CD4-positive, alpha-beta T cell (primary cell): ENCODE results near the gene LRRC75A. TPM values are rescaled to one million over a fixed set of nuclear protein-coding genes. Genes with fewer than 3 reads are reported as not detected.

ENCODE experiments used
- ATAC-seq: fragments of 200-7000 bp; cut with Tn5 transposase; one replicate; pipeline ENCODE4 v1.10.0; 2022; ENCODE audit warnings: mild to moderate bottlenecking; ENCODE audit not compliant: poor library complexity
- CTCF ChIA-PET: fragments of 350-600 bp; sonication (Branson Sonifier 250); formaldehyde crosslinking; loops from one replicate; lab custom pipeline; 2021; ENCODE audit warnings: antibody characterized with exemption, inconsistent platforms; lab: Charles Lee
- POLR2A ChIA-PET: fragments of 350-600 bp; sonication (Branson Sonifier 250); formaldehyde crosslinking; loops from one replicate; lab custom pipeline; 2021; ENCODE audit warnings: antibody characterized with exemption, inconsistent platforms; lab: Charles Lee
- DNase-seq, 14 experiments: peaks; one replicate each; pipeline ENCODE4 v3.0.0-alpha.2; 2013 to 2020; ENCODE audit warnings: mixed read lengths in 2 of 14
- H3K27ac ChIP-seq, 2 donors: one replicate each; pipeline versions ENCODE4 v1.5.1 to v1.7.0; 2013; ENCODE audit warnings: low read length in 2 of 2, low read depth in 1 of 2, mild to moderate bottlenecking in 1 of 2
- H3K27me3 ChIP-seq, 2 experiments: 1 replicate in 1 of 2; 2 replicates in 1 of 2; pipeline versions ENCODE4 v1.6.1 to v1.7.0; 2013; ENCODE audit warnings: low read length in 2 of 2, control low read depth in 1 of 2, mild to moderate bottlenecking in 1 of 2, moderate library complexity in 1 of 2; ENCODE audit not compliant: insufficient read depth in 2 of 2, control insufficient read depth in 1 of 2
- H3K36me3 ChIP-seq: one replicate; pipeline ENCODE4 v1.6.1; 2013; ENCODE audit warnings: low read length, control low read depth; ENCODE audit not compliant: insufficient read depth
- H3K4me1 ChIP-seq: one replicate; pipeline ENCODE4 v1.6.1; 2013; ENCODE audit warnings: low read length, control low read depth; ENCODE audit not compliant: insufficient read depth
- H3K4me3 ChIP-seq: one replicate; pipeline ENCODE4 v1.5.1; 2013; ENCODE audit warnings: mild to moderate bottlenecking, low read length, moderate library complexity
- H3K9me3 ChIP-seq, 2 experiments: 1 replicate in 1 of 2; 2 replicates in 1 of 2; pipeline versions ENCODE4 v1.6.1 to v1.7.0; 2013; ENCODE audit warnings: low read length in 2 of 2, mild to moderate bottlenecking in 2 of 2, control low read depth in 1 of 2, moderate library complexity in 1 of 2; ENCODE audit not compliant: control insufficient read depth in 1 of 2, insufficient read depth in 1 of 2
- H3K27ac Mint-ChIP-seq: one replicate; pipeline ENCODE4 v1.8.0; 2020; ENCODE audit warnings: mixed read lengths
- H3K27me3 Mint-ChIP-seq: one replicate; pipeline ENCODE4 v1.8.0; 2021; ENCODE audit warnings: mixed read lengths
- H3K36me3 Mint-ChIP-seq: one replicate; pipeline ENCODE4 v1.8.0; 2021; ENCODE audit warnings: low read depth, mixed read lengths
- H3K4me1 Mint-ChIP-seq: one replicate; pipeline ENCODE4 v1.8.0; 2021; ENCODE audit warnings: low read depth, mixed read lengths
- H3K4me3 Mint-ChIP-seq: one replicate; pipeline ENCODE4 v1.8.0; 2020; ENCODE audit warnings: mild to moderate bottlenecking, mixed read lengths
- H3K9me3 Mint-ChIP-seq: one replicate; pipeline ENCODE4 v1.8.0; 2020; ENCODE audit warnings: mixed read lengths
- intact Hi-C, 2 experiments: fragments of 100-400 bp; cut with DNase I in 1 of 2; cut with micrococcal nuclease in 1 of 2; formaldehyde crosslinking; loops; one replicate each; pipeline versions ENCODE4 v1.15.1 to v1.9.0; 2023 to 2025; cut with DNase I, micrococcal nuclease
- total RNA-seq, 174 experiments: library from RNA in 2 of 174; stranded (reverse) in 2 of 174; gene quantifications; one replicate each; pipeline ENCODE4 v1.2.3 and lab custom pipeline; 2021 to 2026
- TF ChIP-seq, protein P1 (sequence below): fragments of 200-600 bp; IDR thresholded peaks from one replicate; pipeline ENCODE4 v1.8.0; 2022; ENCODE audit warnings: antibody characterized with exemption, mild to moderate bottlenecking

LRRC75A gene
- total RNA-seq, 2 experiments from 2014 or later = 1.5 to 1.9 TPM

DNA sequence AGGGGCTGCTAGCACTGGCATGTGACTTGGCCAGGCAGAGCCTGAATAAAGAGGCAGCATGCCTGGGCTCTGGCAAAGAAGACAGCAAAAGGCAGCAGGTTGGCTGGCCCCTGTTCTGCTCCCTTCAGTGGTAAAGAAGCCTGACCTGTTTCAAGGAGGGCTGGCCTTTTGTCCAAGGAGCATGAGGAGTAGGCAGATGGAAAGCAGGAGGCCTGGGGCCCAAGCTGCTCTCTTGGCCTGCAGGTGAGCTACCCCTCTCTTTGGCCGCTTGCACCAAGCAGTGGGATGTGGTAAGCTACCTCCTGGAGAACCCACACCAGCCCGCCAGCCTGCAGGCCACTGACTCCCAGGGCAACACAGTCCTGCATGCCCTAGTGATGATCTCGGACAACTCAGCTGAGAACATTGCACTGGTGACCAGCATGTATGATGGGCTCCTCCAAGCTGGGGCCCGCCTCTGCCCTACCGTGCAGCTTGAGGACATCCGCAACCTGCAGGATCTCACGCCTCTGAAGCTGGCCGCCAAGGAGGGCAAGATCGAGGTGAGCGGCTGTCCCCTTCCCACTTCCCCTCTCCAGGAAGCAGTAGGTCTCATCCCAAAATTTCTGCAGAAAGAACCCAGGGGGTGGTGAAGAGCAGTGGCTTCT, 68.6 kb downstream of the LRRC75A start:
- no peak for DNase-seq
- TF ChIP-seq, protein P1, sequence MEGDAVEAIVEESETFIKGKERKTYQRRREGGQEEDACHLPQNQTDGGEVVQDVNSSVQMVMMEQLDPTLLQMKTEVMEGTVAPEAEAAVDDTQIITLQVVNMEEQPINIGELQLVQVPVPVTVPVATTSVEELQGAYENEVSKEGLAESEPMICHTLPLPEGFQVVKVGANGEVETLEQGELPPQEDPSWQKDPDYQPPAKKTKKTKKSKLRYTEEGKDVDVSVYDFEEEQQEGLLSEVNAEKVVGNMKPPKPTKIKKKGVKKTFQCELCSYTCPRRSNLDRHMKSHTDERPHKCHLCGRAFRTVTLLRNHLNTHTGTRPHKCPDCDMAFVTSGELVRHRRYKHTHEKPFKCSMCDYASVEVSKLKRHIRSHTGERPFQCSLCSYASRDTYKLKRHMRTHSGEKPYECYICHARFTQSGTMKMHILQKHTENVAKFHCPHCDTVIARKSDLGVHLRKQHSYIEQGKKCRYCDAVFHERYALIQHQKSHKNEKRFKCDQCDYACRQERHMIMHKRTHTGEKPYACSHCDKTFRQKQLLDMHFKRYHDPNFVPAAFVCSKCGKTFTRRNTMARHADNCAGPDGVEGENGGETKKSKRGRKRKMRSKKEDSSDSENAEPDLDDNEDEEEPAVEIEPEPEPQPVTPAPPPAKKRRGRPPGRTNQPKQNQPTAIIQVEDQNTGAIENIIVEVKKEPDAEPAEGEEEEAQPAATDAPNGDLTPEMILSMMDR = no peak
- no peaks in the 10 kb centered on the region for H3K27me3 ChIP-seq
- H3K27ac ChIP-seq = no peak overlapping the region
- H3K4me1 ChIP-seq = peaks cover 31% of the 10 kb centered on the region
- ATAC-seq = no peak
- Mint-ChIP-seq H3K27ac (no peak overlapping the region), H3K36me3 (peaks cover 80% of the 10 kb centered on the region), H3K9me3 (no peaks in the 10 kb centered on the region), H3K4me1 (peaks cover 23% of the 10 kb centered on the region), H3K27me3 (no peaks in the 10 kb centered on the region), H3K4me3 (no peak overlapping the region)
- H3K9me3 ChIP-seq = no peaks in the 10 kb centered on the region
- H3K4me3 ChIP-seq = no peak overlapping the region
- CTCF ChIA-PET = interaction anchor here (1.4 kb wide), 1 partner anchor 60 kb away, joined by 3 read pairs; no protein-coding TSS in a partner anchor
- intact Hi-C loops = no loop called here
- H3K36me3 ChIP-seq = peaks cover 86% of the 10 kb centered on the region
- POLR2A ChIA-PET = interaction anchor here (1.3 kb wide), 1 partner anchor 42 kb away, joined by 5 read pairs; the partner anchor contains the start of gene UBB

DNA sequence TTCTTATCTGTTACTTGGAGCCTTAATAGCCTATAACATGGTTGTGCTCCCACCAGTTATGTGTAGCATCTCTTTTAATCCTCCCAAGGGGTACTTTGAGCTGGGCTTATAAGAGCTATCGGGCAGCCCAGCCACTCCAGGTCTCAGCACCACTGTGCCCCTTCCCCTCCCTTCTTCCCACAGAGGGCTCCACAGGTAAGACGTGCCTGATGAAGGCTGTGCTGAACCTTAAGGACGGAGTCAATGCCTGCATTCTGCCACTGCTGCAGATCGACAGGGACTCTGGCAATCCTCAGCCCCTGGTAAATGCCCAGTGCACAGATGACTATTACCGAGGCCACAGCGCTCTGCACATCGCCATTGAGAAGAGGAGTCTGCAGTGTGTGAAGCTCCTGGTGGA, 69.6 kb downstream of the LRRC75A start:
- Mint-ChIP-seq H3K4me1 (peaks cover 26% of the 10 kb centered on the region), H3K4me3 (no peak overlapping the region), H3K36me3 (peaks cover 83% of the 10 kb centered on the region), H3K27me3 (no peaks in the 10 kb centered on the region), H3K27ac (no peak overlapping the region), H3K9me3 (no peaks in the 10 kb centered on the region)
- no peaks in the 10 kb centered on the region for H3K9me3 ChIP-seq
- ATAC-seq (no peak), DNase-seq (no peak)
- H3K27ac ChIP-seq = no peak overlapping the region
- CTCF ChIA-PET = no interaction called here
- H3K27me3 ChIP-seq = no peaks in the 10 kb centered on the region
- TF ChIP-seq, protein P1 = no peak
- intact Hi-C loops = no loop called here
- H3K36me3 ChIP-seq = peaks cover 86% of the 10 kb centered on the region
- peaks cover 36% of the 10 kb centered on the region for H3K4me1 ChIP-seq
- no peak overlapping the region for H3K4me3 ChIP-seq
- POLR2A ChIA-PET = interaction anchor here (1.3 kb wide), 1 partner anchor 41 kb away, joined by 5 read pairs; the partner anchor contains the start of gene UBB

DNA sequence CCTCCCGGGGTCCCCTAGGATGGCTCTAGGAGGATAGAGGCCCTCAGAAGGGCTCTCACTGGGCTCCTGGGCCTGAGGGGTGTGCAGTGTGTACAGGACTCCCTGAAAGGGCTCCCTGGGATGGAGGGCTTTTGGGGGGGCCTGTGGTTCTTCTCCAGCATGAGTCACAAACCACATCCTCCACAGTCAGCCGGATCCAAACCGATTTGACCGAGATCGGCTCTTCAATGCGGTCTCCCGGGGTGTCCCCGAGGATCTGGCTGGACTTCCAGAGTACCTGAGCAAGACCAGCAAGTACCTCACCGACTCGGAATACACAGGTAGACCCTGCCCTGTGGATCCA, 72.1 kb downstream of the LRRC75A start:
- ChIA-PET POLR2A (no interaction called here), CTCF (no interaction called here)
- Mint-ChIP-seq H3K27me3 (no peaks in the 10 kb centered on the region), H3K36me3 (peaks cover 70% of the 10 kb centered on the region), H3K4me1 (peaks cover 46% of the 10 kb centered on the region), H3K9me3 (no peaks in the 10 kb centered on the region), H3K27ac (peak overlapping the region; percentile 85), H3K4me3 (no peak overlapping the region)
- TF ChIP-seq, protein P1 = no peak
- peaks cover 60% of the 10 kb centered on the region for H3K4me1 ChIP-seq
- DNase-seq (peak in 9 of 14 experiments; percentile 23 to 67 (median 50)), ATAC-seq (no peak)
- H3K27ac ChIP-seq = peak overlapping the region in 1 of 2 donors; percentile 44
- H3K27me3 ChIP-seq = no peaks in the 10 kb centered on the region
- peaks cover 64% of the 10 kb centered on the region for H3K36me3 ChIP-seq
- peak overlapping the region; percentile 14 for H3K4me3 ChIP-seq
- intact Hi-C loops = loop anchor here in 1 of 2 experiments (2.0 to 10.0 kb wide), 2 partner anchors 17 to 55 kb away; no protein-coding TSS in a partner anchor
- no peaks in the 10 kb centered on the region for H3K9me3 ChIP-seq
